HG02678 (cell line): ENCODE data around the gene LRFN4.

Experiments
- ATAC-seq: cut with Tn5 transposase; IDR thresholded peaks from one replicate; pipeline ENCODE4 v1.9.1; 2021; ENCODE audit warnings: mild to moderate bottlenecking, moderate library complexity; ENCODE audit not compliant: unreplicated experiment

The LRFN4 gene

GRCh38 chr11:66870131-66870530 is 13.3 kb downstream of the LRFN4 start:
- ATAC-seq, result no peak

- ATAC-seq, result no peak
These were observed 14.0 kb downstream of the LRFN4 start for GRCh38 chr11:66870616-66871520.

GRCh38 chr11:66871521-66871901 is 14.6 kb downstream of the LRFN4 start:
- ATAC-seq, result no peak

- no peak for ATAC-seq
These were observed 17.4 kb downstream of the LRFN4 start for GRCh38 chr11:66874232-66874631.

GRCh38 chr11:66875378-66875777 is 18.5 kb downstream of the LRFN4 start:
- ATAC-seq, result no peak

GRCh38 chr11:66877588-66878385 is 20.9 kb downstream of the LRFN4 start:
- ATAC-seq, result no peak

GRCh38 chr11:66878474-66878873 is 21.6 kb downstream of the LRFN4 start:
- ATAC-seq, result no peak

GRCh38 chr11:66879000-66879399 is 22.1 kb downstream of the LRFN4 start:
- no peak for ATAC-seq

GRCh38 chr11:66879583-66879982 is 22.7 kb downstream of the LRFN4 start:
- no peak for ATAC-seq

GRCh38 chr11:66879999-66880398 is 23.1 kb downstream of the LRFN4 start:
- no peak for ATAC-seq

GRCh38 chr11:66880496-66881450 is 23.9 kb downstream of the LRFN4 start:
- ATAC-seq, result no peak

- no peak for ATAC-seq
These were observed 24.6 kb downstream of the LRFN4 start for GRCh38 chr11:66881451-66881835.

- no peak for ATAC-seq
These were observed 25.1 kb downstream of the LRFN4 start for GRCh38 chr11:66881927-66882452.

- ATAC-seq, result no peak
These were observed 25.7 kb downstream of the LRFN4 start for GRCh38 chr11:66882561-66883015.

- ATAC-seq, result no peak
These were observed 26.4 kb downstream of the LRFN4 start for GRCh38 chr11:66883016-66883965.

GRCh38 chr11:66884443-66884842 is 27.6 kb downstream of the LRFN4 start:
- no peak for ATAC-seq

GRCh38 chr11:66885469-66885868 is 28.6 kb downstream of the LRFN4 start:
- no peak for ATAC-seq

- no peak for ATAC-seq
These were observed 29.1 kb downstream of the LRFN4 start for GRCh38 chr11:66885950-66886440.

GRCh38 chr11:66886671-66887221 is 29.9 kb downstream of the LRFN4 start:
- ATAC-seq, result no peak
